ENCODE measurements around the gene FOXF2.
"Not testable (repeated sequence)": the region's sequence is repeated elsewhere in the genome, so short reads cannot be mapped to it uniquely, and the experiment has no call there.

GRCh38 chr6:1361717-1362116, 27.7 kb upstream of the FOXF2 start:
- not testable (repeated sequence) for TF ChIP-seq CTCF (conservative IDR thresholded peaks at IDR 0.05; ENCODE audit: low read depth, low read length); CEBPB (IDR thresholded peaks at IDR 0.05; ENCODE audit: low read depth, low read length); ELK1 (IDR thresholded peaks at IDR 0.05; ENCODE audit: borderline replicate concordance, low read depth, low read length); RFX5 (IDR thresholded peaks at IDR 0.05; ENCODE audit: low read depth, low read length); BHLHE40 (IDR thresholded peaks at IDR 0.05; ENCODE audit: low read depth, low read length)

All from IMR-90 (cell line).